Spleen (tissue), 11 donors: ENCODE measurements around the gene NLGN4X. TPM values are rescaled to one million over a fixed set of nuclear protein-coding genes. Genes with fewer than 3 reads are reported as not detected.

Source experiments
- DNase-seq: peaks from one replicate; pipeline ENCODE4 v3.0.0-alpha.2; 2020
- H3K27ac ChIP-seq, 8 donors: fragments of 200-600 bp; sonication (generic) in 7 of 8; 1 replicate in 4 of 8; 2 replicates in 4 of 8; pipeline versions ENCODE4 v1.5.0 to v1.8.0; 2016 to 2021; ENCODE audit warnings: inconsistent platforms in 4 of 8, mild to moderate bottlenecking in 4 of 8, moderate library complexity in 1 of 8
- H3K27me3 ChIP-seq, 7 donors: fragments of 200-600 bp; sonication (generic) in 6 of 7; replicated peaks in 1 of 7; 1 replicate in 4 of 7; 2 replicates in 3 of 7; pipeline versions ENCODE4 v1.5.0 to v1.8.0; 2016 to 2021; ENCODE audit warnings: inconsistent platforms in 3 of 7, mild to moderate bottlenecking in 1 of 7
- H3K36me3 ChIP-seq, 6 donors: fragments of 200-600 bp; sonication (generic) in 5 of 6; 1 replicate in 4 of 6; 2 replicates in 2 of 6; pipeline versions ENCODE4 v1.5.0 to v1.8.0; 2016 to 2021; ENCODE audit warnings: inconsistent platforms in 2 of 6
- H3K4me1 ChIP-seq, 6 donors: fragments of 200-600 bp; sonication (generic) in 5 of 6; 1 replicate in 3 of 6; 2 replicates in 3 of 6; pipeline versions ENCODE4 v1.5.0 to v1.8.0; 2016 to 2021; ENCODE audit warnings: inconsistent platforms in 3 of 6
- H3K4me3 ChIP-seq, 8 donors: fragments of 200-600 bp; sonication (generic) in 7 of 8; 1 replicate in 4 of 8; 2 replicates in 4 of 8; pipeline versions ENCODE4 v1.5.0 to v1.8.0; 2016 to 2021; ENCODE audit warnings: inconsistent platforms in 4 of 8, mild to moderate bottlenecking in 4 of 8, moderate library complexity in 2 of 8
- H3K9me3 ChIP-seq, 8 donors: fragments of 200-600 bp; sonication (generic) in 7 of 8; 1 replicate in 4 of 8; 2 replicates in 4 of 8; pipeline versions ENCODE4 v1.5.0 to v1.8.0; 2016 to 2021; ENCODE audit warnings: inconsistent platforms in 4 of 8
- POLR2A ChIP-seq, 3 donors: fragments of 450-650 bp; IDR thresholded peaks; one replicate each; pipeline ENCODE4 v1.5.1; 2017; ENCODE audit warnings: antibody characterized with exemption in 3 of 3, mild to moderate bottlenecking in 1 of 3
- POLR2AphosphoS5 ChIP-seq, 3 donors: sonication (generic); formaldehyde crosslinking; IDR thresholded peaks; one replicate each; pipeline ENCODE4 v1.5.1; 2017; ENCODE audit warnings: antibody characterized with exemption in 3 of 3
- WGBS, 5 donors: extraction: QIAGEN DNeasy Blood & Tissue Kit in 3 of 5; methylation state at CpG; one replicate each; pipeline versions ENCODE4 v1.1.5 to v1.1.7; 2013 to 2018; 5-methylcytosine and 5-hydroxymethylcytosine counted together
- intact Hi-C: fragments of 100-400 bp; cut with DNase I; formaldehyde crosslinking; loops from one replicate; pipeline ENCODE4 v1.15.0; 2023; ENCODE audit warnings: low total_unique reads
- polyA plus RNA-seq, 3 donors: library from polyadenylated mRNA; stranded (reverse); fragments of 200-250 nt; gene quantifications; one replicate each; pipeline ENCODE4 v1.2.1, GENCODE V29; 2013
- total RNA-seq, 7 donors: library from RNA; depleted of rRNA in 3 of 7; stranded (reverse); fragments of >200 nt in 3 of 7; fragmentation: NEBNext Ultra II Directional in 4 of 7; extraction: Animal tissue kit (Norgen Biotek cat#: 25700) in 4 of 7; gene quantifications; one replicate each; pipeline versions ENCODE4 v1.1.0 to v1.2.1, GENCODE V29; 2016 to 2021
- TF ChIP-seq, protein P1 (sequence below), 11 experiments: fragments of 200-600 bp in 7 of 11; fragments of 450-650 bp in 4 of 11; sonication (generic) in 4 of 11; IDR thresholded peaks in 8 of 11; conservative IDR thresholded peaks in 3 of 11; 1 replicate in 7 of 11; 2 replicates in 4 of 11; pipeline versions ENCODE4 v1.4.0 to v1.8.0; 2016 to 2021; ENCODE audit warnings: antibody characterized with exemption in 11 of 11, inconsistent platforms in 4 of 11, mild to moderate bottlenecking in 1 of 11
- donor health status: healthy with polysubstance abuse.
- donor health status: DM: no; HTN: no; CAD: no; lungs with moderate emphysema.
- donor health status: DM: no; HTN: no; CAD: no.
- donor health status: Bipolar disorder and iron deficiency.
- donor health status: healthy.
- donor health status: DM: no; HTN: no; CAD: no.
- donor health status: DM: yes; HTN: yes; CAD: no.

NLGN4X gene
- total and polyA plus RNA-seq, 10 donors = 0.68 to 16.1 (median 5.6) TPM

DNA sequence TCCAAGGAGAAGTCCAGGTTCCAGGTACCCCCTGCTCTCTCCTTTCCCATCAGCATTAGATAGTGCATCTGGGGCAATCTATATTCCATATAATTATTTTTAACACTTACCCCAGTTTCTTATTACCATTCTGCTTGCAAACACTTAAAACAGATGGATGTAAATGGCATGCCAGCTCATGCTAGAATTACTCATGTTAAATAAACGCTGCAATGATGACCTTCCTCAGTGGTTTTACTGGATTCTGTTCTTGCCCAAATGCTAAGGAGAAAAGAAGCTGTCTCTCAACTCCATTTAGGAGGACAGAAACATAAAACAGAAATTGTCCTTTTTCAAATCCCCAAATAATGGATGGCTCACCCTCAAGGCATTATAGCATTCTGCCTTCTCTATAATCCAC, 161.1 kb downstream of the NLGN4X start:
- no peaks in the 10 kb centered on the region for H3K27me3 ChIP-seq
- H3K4me1 ChIP-seq = no peaks in the 10 kb centered on the region
- WGBS, 5 donors = 82 to 92% (median 85%) methylated on average over 1 of the region's 1 CpG
- peaks cover 0 to 7% (median 0%) of the 10 kb centered on the region in 8 donors for H3K9me3 ChIP-seq
- no peak overlapping the region for H3K27ac ChIP-seq
- no peaks in the 10 kb centered on the region for H3K36me3 ChIP-seq
- TF ChIP-seq, protein P1, sequence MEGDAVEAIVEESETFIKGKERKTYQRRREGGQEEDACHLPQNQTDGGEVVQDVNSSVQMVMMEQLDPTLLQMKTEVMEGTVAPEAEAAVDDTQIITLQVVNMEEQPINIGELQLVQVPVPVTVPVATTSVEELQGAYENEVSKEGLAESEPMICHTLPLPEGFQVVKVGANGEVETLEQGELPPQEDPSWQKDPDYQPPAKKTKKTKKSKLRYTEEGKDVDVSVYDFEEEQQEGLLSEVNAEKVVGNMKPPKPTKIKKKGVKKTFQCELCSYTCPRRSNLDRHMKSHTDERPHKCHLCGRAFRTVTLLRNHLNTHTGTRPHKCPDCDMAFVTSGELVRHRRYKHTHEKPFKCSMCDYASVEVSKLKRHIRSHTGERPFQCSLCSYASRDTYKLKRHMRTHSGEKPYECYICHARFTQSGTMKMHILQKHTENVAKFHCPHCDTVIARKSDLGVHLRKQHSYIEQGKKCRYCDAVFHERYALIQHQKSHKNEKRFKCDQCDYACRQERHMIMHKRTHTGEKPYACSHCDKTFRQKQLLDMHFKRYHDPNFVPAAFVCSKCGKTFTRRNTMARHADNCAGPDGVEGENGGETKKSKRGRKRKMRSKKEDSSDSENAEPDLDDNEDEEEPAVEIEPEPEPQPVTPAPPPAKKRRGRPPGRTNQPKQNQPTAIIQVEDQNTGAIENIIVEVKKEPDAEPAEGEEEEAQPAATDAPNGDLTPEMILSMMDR (IDR thresholded peaks at IDR 0.05 in 8 of 11, conservative IDR thresholded peaks at IDR 0.05 in 3 of 11) = no peak
- no peak for TF ChIP-seq POLR2AphosphoS5 (IDR thresholded peaks at IDR 0.05)
- no peak for TF ChIP-seq POLR2A (IDR thresholded peaks at IDR 0.05)
- intact Hi-C loops = no loop called here
- no peak for DNase-seq
- no peak overlapping the region for H3K4me3 ChIP-seq

- DNase-seq = no peak
- Histone ChIP-seq H3K27me3 (no peaks in the 10 kb centered on the region), H3K4me1 (no peaks in the 10 kb centered on the region), H3K4me3 (no peak overlapping the region), H3K27ac (no peak overlapping the region), H3K36me3 (no peaks in the 10 kb centered on the region), H3K9me3 (no peaks in the 10 kb centered on the region)
- intact Hi-C loops = no loop called here
- TF ChIP-seq POLR2AphosphoS5 (IDR thresholded peaks at IDR 0.05) (no peak), POLR2A (IDR thresholded peaks at IDR 0.05) (no peak)
- TF ChIP-seq, protein P1 (IDR thresholded peaks at IDR 0.05 in 8 of 11, conservative IDR thresholded peaks at IDR 0.05 in 3 of 11) = no peak
- WGBS, 5 donors = 73 to 89% (median 81%) methylated on average over 5 to 6 of the region's 6 CpGs
Measured at GRCh38 chrX:6053141-6053540, 175.5 kb downstream of the NLGN4X start.

DNA sequence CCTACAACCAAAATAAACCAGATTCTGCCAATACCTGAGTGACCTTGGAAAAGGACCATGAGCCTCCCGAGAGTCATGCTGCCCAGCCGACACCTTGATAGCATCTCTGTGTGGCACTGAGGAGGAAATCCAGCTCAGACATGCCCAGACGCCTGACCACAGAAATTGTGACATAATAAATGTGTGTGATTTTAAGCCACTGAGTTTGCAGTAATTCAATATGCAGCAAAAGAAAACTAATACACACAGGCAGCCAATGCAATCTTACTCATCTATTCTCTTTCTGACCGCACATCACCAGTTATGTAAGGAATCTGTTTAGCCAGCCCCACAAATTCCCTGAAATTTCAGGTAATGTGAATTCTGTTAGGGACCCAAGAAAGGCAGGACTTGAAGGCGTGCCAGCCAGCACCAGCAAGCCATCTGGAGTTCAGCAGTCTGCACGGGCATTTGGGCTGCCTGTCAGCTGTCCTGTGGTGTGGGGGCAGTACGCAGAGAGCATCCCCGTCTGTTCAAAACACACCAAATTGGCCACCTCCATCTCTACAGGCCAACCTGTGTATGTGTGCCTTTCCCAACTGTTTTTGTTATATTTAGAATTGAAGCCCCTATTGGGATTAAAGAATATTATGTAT, 176.4 kb downstream of the NLGN4X start:
- H3K4me1 ChIP-seq = no peaks in the 10 kb centered on the region
- no peaks in the 10 kb centered on the region for H3K36me3 ChIP-seq
- no peak overlapping the region for H3K4me3 ChIP-seq
- intact Hi-C loops = no loop called here
- no peak overlapping the region for H3K27ac ChIP-seq
- WGBS, 5 donors = 55 to 83% (median 73%) methylated on average over 6 to 8 of the region's 8 CpGs
- TF ChIP-seq, protein P1 (IDR thresholded peaks at IDR 0.05 in 8 of 11, conservative IDR thresholded peaks at IDR 0.05 in 3 of 11) = no peak
- TF ChIP-seq POLR2A (IDR thresholded peaks at IDR 0.05) (no peak), POLR2AphosphoS5 (IDR thresholded peaks at IDR 0.05) (no peak)
- H3K27me3 ChIP-seq = no peaks in the 10 kb centered on the region
- no peaks in the 10 kb centered on the region for H3K9me3 ChIP-seq
- DNase-seq = no peak

DNA sequence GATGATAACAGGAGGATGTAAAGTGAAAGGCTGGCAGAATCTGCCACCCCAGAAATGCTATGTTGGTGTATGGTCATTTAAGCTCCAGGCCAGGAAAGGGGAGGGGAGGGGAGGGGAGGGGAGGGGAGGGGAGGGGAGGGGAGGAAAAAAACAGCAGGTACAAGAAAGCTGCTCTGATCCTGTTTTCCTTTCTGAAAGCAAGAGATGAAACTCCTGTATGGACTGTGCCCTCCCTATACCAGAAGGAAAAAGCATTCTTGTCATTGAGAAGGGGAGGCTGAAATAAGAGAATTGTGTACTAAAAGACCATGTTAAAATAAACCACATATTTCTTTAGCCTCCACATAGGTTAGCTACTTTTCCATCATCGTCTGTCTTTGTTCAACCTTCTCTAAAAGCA, 179.5 kb downstream of the NLGN4X start:
- Histone ChIP-seq H3K4me1 (no peaks in the 10 kb centered on the region), H3K9me3 (no peaks in the 10 kb centered on the region), H3K4me3 (no peak overlapping the region), H3K36me3 (no peaks in the 10 kb centered on the region), H3K27me3 (no peaks in the 10 kb centered on the region), H3K27ac (no peak overlapping the region)
- no peak for DNase-seq
- intact Hi-C loops = no loop called here
- TF ChIP-seq POLR2A (IDR thresholded peaks at IDR 0.05) = no peak
- TF ChIP-seq POLR2AphosphoS5 (IDR thresholded peaks at IDR 0.05) = no peak
- TF ChIP-seq, protein P1 (IDR thresholded peaks at IDR 0.05 in 8 of 11, conservative IDR thresholded peaks at IDR 0.05 in 3 of 11) = no peak
- 72 to 92% (median 77%) methylated on average over 1 of the region's 1 CpG for WGBS, 5 donors
